Middle frontal gyrus (tissue), 1 donor: ENCODE results near the gene SMIM35.
"Not testable (repeated sequence)": the region's sequence is repeated elsewhere in the genome, so short reads cannot be mapped to it uniquely, and the experiment has no call there.

Source experiments
- DNase-seq: peaks from one replicate; pipeline ENCODE4 v3.0.0-alpha.2; 2015; ENCODE audit warnings: low spot score; ENCODE audit errors: extremely low spot score

Gene SMIM35

GRCh38 chr11:118082880-118083552 lies 3.7 kb downstream of the SMIM35 start:
- no peak for DNase-seq

DNA sequence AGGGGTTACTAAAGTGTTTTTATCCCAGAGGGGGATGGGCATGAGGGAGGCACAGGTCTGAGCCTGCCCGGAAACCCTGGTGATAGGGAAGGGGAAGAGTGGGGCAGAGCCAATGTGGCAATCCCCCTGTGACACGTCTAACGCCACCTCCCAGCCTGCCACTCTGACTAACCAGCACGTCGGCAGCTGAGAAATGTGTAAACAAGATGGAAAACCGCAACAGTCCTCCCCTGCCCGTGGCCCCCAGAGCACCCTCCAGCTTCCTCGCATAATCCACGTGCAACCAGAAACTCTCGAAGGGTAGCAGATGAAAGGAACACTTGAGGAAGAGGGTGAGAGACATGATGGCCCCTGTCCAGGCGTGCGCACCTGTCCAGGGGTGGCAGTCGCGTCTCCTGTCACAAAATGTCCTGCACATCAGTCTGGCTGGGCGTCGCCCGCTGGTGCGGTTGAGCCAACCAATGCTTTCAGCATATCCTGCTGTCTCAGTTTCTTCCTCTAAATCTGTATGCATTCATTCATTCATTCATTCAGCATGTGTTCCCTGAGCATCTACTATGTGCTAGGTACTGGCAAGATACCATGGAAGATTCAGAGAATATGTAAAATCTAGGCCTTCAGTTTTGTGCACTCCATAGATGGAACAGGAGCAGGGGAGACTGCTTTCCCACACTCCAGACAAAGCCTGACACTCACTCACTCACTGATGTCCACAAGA lies 5.4 kb downstream of the SMIM35 start:
- DNase-seq, result no peak

- no peak for DNase-seq
Measured at GRCh38 chr11:118080296-118080695, 6.5 kb downstream of the SMIM35 start.

DNA sequence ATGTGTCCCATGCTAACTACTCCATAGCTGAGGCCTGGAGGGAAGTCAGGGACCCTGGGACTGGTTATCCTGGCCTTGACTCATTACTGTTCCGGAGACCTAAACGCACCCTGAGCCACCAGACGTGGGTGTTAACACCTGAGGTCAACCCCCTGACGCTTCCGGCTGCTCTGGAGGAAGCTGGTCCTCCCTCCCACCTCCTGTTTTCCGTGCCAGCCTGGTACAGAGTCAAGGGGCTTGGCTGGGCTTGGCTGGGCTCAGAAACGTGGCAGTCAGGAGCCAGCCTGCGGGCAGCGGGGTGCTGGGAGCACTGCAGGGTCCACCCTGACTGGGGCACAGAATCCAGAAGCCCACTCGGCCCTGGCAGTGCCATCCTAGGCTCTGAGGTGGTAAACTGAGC lies 7.3 kb downstream of the SMIM35 start:
- DNase-seq, result no peak

DNA sequence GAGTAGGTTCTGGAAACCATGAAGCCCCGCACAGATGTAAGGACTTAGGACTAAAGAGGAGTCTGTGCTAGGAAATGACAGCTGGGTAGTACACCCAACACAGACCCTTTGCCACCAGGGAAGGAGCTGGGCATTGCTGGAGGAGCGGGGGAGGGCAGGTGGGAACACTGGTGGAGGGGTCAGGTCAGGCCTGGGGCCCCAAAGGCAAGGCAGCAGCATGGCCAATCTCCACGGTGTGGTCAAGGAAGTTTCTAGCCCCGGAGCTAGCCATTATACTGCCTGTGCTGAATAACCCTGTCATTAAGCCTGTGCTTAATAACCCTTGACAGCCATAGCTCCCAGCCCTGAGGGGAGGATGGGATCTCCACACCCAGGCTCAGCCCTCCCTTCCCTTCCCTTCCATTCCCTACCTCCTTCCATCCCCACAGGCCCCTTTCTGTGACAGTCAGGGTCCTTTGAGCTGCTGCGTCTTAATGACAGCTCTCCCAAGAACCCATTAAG lies 7.8 kb downstream of the SMIM35 start:
- no peak for DNase-seq

DNA sequence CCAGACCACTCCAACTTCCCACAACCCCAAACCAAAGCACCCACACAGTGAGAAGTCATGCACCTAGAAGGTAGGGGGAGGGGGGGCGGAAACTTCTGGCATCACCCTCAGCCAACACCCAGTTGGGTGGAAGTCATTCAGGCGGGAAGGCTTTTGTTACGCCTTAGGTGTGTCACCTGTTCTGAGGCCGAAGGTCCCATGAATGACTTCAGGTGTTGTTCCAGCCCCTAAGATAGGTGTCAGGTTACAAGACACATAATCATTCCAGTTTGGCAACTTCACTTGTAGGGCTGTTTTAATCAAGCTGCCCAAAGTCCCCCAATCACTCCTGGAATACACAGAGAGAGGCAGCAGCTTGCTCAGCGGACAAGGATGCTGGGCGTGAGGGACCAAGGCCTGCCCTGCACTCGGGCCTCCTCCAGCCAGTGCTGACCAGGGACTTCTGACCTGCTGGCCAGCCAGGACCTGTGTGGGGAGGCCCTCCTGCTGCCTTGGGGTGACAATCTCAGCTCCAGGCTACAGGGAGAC lies 9.9 kb downstream of the SMIM35 start, which contains the start of gene TMPRSS4:
TMPRSS4 (plus strand) TSS at position 325 of the 528 bp plus-strand sequence. CDS start 225 bp downstream, outside the sequence.
- no peak for DNase-seq

GRCh38 chr11:118074785-118075184 lies 12.0 kb downstream of the SMIM35 start:
- DNase-seq, result no peak

DNA sequence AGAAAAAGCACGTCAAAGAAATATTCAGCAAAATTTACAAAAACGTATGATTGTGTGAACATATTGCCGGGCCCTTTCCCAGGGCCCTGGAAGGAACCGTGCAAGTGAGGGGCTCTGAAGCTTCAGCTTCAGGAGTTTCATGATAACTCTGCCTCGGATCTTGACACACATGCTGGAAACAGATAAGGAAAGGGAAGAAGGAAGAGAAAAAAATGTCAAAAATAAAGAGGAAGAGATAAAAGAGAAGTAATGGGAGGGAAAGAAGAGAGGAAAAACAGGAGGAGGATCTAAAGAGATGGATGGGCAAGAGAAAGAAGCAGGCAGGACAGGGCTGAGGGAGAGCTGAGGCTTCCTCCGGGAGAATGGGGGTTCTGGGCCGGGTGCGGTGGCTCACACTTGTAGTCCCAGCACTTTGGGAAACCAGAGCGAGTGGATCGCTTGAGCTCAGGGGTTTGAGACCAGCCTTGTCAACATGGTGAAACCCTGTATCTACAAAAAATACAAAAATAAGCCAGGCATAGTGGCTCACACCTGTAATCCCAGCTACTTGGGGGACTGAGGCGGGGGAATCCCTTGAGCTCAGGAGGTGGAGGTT lies 12.6 kb downstream of the SMIM35 start:
- DNase-seq, result no peak

- DNase-seq, result no peak
Measured at GRCh38 chr11:118073554-118073953, 13.2 kb downstream of the SMIM35 start.

- DNase-seq, result no peak
Measured at GRCh38 chr11:118071416-118072030, 15.2 kb downstream of the SMIM35 start.

DNA sequence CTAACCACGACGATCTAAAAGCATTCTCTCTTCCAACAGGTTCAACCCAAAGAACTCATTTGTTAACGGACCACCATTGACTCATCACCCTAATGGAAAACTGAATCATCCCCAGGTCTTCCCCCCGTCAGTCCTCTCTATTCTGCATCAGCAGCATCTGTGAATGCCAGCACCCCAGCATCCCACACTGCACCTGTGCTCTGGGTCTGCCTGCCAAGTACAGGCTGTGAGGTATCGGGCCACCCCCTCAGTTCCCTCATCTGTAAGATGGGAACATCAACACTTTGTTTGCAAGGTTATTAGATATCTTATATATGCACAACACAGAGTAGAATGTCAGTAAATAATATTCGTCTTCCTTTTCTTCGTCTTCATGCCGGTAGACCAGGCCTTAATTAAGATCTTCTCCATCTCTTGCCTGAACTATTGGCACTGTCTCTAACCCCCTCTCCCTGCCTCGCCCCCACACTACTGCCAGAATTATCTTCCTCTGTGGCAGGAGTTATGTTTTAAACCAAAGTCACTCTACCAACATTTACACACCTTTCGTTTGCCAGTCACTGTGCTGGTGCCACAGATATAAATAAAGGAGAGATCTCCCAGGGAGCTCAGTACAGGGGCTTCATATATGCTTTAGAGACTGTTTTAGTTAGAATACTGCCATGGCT lies 17.7 kb downstream of the SMIM35 start:
- no peak for DNase-seq

- DNase-seq, result no peak
Measured at GRCh38 chr11:118068206-118068944, 18.4 kb downstream of the SMIM35 start.

- no peak for DNase-seq
Measured at GRCh38 chr11:118067006-118067405, 19.8 kb downstream of the SMIM35 start.

DNA sequence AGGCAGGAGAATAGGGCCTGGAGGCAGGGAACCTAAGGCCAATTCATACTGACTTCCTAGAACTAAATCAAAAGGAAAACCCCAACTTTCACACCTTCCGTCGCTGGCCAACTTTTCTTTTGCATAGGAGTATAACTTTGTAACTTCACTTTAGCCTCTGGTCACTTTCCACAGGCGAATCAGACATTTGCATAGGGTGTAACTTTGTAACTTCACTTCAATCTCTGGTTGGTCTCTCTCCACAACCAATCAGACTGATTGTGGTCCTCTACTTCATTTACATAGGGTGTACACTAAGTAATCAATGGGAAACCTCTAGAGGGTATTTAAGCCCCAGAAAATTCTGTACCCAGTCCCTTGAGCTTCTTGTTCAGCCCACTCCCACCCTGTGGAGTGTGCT lies 21.4 kb downstream of the SMIM35 start:
- no peak for DNase-seq

GRCh38 chr11:118064956-118065355 lies 21.8 kb downstream of the SMIM35 start:
- DNase-seq, result no peak

GRCh38 chr11:118062631-118063030 lies 24.1 kb downstream of the SMIM35 start:
- DNase-seq, result not testable (repeated sequence)

DNA sequence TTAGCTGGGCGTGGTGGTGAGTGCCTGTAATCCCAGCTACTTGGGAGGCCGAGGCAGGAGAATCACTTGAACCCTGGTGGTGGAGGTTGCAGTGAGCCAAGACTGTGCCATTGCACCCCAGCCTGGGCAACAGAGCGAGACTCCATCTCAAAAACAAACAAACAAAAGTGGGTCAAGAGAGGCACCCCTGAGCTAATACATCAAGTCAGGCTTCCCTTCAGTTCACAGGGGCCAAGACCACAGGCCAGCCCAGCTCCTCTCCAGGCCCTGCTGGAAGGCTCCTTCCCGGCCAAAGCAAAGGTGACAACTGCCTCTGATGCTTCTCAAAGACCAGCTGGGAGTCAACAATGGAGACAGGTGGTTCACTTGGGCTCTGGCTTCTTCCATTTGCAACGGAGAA lies 24.6 kb downstream of the SMIM35 start:
- not testable (repeated sequence) for DNase-seq

DNA sequence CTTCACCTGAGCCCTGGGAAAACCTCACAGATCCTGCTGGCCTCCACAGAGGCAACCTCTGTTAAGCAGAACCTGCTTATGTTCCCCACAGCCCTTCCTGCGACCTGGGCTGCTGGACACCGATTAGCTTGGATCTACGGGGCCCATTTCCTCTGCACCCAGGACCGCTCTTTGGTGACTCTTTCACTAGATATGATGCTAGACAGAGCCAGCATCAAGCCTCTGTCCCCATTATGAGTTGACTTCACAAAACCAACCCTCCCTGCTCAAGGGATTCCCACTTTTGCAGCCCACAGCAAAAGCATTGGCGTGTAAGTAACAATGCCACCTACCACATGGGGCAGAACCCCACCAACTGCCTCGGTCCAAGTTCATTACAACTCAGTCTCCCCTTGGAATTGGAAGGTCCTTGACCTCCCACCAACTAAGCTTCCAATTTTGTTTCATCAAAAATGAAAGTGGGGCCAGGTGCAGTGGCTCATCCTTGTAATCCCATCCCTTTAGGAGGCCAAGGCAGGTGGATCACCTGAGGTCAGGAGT lies 25.1 kb downstream of the SMIM35 start:
- DNase-seq, result no peak

DNA sequence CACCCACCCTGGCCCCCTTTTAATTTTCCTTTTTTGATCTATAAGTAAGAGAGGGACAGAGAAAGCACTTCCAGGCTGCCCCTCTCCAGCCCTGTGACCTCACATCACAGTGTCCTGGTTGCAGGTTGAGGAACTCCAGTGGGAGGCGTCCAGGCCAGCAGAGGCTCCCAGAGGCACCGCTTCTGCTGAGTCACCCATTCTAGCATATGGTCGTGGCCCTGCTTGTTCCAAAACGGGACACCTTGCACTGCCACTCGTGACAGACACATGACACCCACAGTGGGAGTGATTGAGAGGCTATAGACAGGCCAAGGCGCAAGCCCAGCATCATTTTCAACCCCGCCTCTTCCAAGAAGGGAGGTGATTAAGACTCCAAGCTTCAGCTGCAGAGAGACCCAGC lies 25.9 kb downstream of the SMIM35 start:
- DNase-seq, result no peak

DNA sequence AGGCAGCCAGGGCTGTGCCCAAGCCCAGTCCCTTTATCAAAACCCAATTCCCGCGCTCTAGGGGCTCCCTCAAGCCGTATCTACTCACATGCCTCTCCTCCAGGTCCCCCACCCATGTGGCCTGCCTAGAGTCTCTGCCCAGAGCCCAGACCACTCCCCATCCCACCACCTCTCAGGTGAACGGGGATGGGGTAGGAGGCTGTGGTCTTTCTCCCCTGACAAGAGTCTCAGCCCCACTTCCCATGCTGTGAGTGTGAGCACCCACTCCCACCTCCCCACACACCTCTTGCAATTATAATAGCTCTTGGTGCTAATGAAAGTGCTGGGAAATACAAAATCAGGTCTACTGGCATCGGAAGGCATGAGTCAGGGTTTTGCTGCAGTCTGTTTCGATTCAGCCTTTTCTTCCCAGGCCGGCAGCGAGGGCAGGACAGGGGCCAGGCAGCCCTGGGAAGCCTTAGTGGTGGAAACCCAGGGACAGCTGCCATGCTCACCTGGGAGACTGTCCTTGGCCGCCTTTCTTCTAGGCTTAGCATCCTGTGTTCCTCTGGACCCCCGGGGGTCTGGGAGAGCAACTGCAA lies 26.6 kb downstream of the SMIM35 start:
- DNase-seq, result no peak
